HCT116 (cell line): ENCODE measurements around the gene VSTM2L. TPM values are rescaled to one million over a fixed set of nuclear protein-coding genes. Genes with fewer than 3 reads are reported as not detected.

Experiments used
- ATAC-seq: fragments of 200-7000 bp; cut with Tn5 transposase; 2 replicates; pipeline ENCODE4 v1.9.1; 2020; ENCODE audit warnings: mild to moderate bottlenecking, moderate library complexity
- BruUV-seq: library from RNA; stranded (reverse); fragments of 400-500 nt; replicated peaks from 2 replicates; lab custom pipeline; 2021; lab: Mats Ljungman, UMichigan
- CTCF ChIA-PET: fragments of 300-600 bp; sonication (Branson Sonifier 250); formaldehyde crosslinking; loops from one replicate; lab custom pipeline; 2021; ENCODE audit warnings: antibody characterized with exemption; lab: Charles Lee
- POLR2A ChIA-PET: fragments of 300-600, 350-600 bp; sonication (Branson Sonifier 250); formaldehyde crosslinking; loops from one replicate; lab custom pipeline; 2021; ENCODE audit warnings: antibody characterized with exemption; lab: Charles Lee
- RAD21 ChIA-PET, 2 experiments: fragments of 300-600 bp; sonication (Branson Sonifier 250); formaldehyde crosslinking; loops; one replicate each; lab custom pipeline; 2023; ENCODE audit warnings: low total read pairs in 2 of 2; ENCODE audit not compliant: uncharacterized antibody in 2 of 2, unreplicated experiment in 2 of 2, low non-redundant PET in 1 of 2; lab: Charles Lee
- DNase-seq: peaks from one replicate; pipeline ENCODE4 v3.0.0-alpha.2; 2010; ENCODE audit warnings: low read depth, low spot score
- H2AFZ ChIP-seq: fragments of 200-600 bp; shearing (Covaris generic), sonication (generic); 2 replicates; pipeline ENCODE4 v1.6.1; 2017; ENCODE audit warnings: low read depth, mixed run types, mixed read lengths, antibody characterized with exemption, low read length; ENCODE audit not compliant: poor library complexity, severe bottlenecking
- H3K27ac ChIP-seq: 2 replicates; pipeline ENCODE4 v1.5.1; 2012; ENCODE audit warnings: low read depth, low read length
- H3K27me3 ChIP-seq: fragments of 200-600 bp; sonication (generic); 2 replicates; pipeline ENCODE4 v1.6.1; 2016; ENCODE audit warnings: mixed run types, low read length, mixed read lengths; ENCODE audit not compliant: insufficient read depth
- H3K36me3 ChIP-seq, 2 experiments: fragments of 200-500 bp in 1 of 2; fragments of 200-600 bp in 1 of 2; sonication (Bioruptor generic) in 1 of 2; sonication (generic) in 1 of 2; 2 replicates each; pipeline versions ENCODE4 v1.5.1 to v1.6.1; 2014 to 2016; ENCODE audit warnings: low read length in 2 of 2, inconsistent platforms in 1 of 2, mixed read lengths in 1 of 2, mixed run types in 1 of 2; ENCODE audit not compliant: insufficient read depth in 2 of 2, control insufficient read depth in 1 of 2
- H3K4me1 ChIP-seq, 2 experiments: fragments of 200-600 bp in 1 of 2; sonication (generic) in 1 of 2; 2 replicates each; pipeline versions ENCODE4 v1.5.1 to v1.6.1; 2012 to 2017; ENCODE audit warnings: low read length in 2 of 2, inconsistent platforms in 1 of 2, mild to moderate bottlenecking in 1 of 2, mixed read lengths in 1 of 2, mixed run types in 1 of 2, moderate library complexity in 1 of 2; ENCODE audit not compliant: insufficient read depth in 2 of 2, control insufficient read depth in 1 of 2
- H3K4me2 ChIP-seq: fragments of 200-600 bp; sonication (generic); 2 replicates; pipeline ENCODE4 v1.6.1; 2017; ENCODE audit warnings: mixed run types, low read length, mixed read lengths
- H3K4me3 ChIP-seq, 2 experiments: fragments of 200-600 bp in 1 of 2; sonication (generic) in 1 of 2; replicated peaks in 1 of 2; 2 replicates each; pipeline ENCODE4 v1.5.1; 2011 to 2016; ENCODE audit warnings: low read length in 2 of 2, control low read depth in 1 of 2, low read depth in 1 of 2, mild to moderate bottlenecking in 1 of 2, mixed read lengths in 1 of 2, mixed run types in 1 of 2
- H3K79me2 ChIP-seq: fragments of 200-600 bp; sonication (generic); 2 replicates; pipeline ENCODE4 v1.6.1; 2017; ENCODE audit warnings: mild to moderate bottlenecking, mixed run types, low read length, moderate library complexity, mixed read lengths; ENCODE audit not compliant: insufficient read depth
- H3K9ac ChIP-seq: fragments of 200-600 bp; sonication (generic); 2 replicates; pipeline ENCODE4 v1.6.1; 2016; ENCODE audit warnings: low read length, mixed read lengths
- H3K9me2 ChIP-seq: fragments of 200-600 bp; sonication (generic), shearing (Covaris generic); 2 replicates; pipeline ENCODE4 v1.6.1; 2017; ENCODE audit warnings: mixed run types, mild to moderate bottlenecking, moderate library complexity; ENCODE audit not compliant: insufficient read depth
- H3K9me3 ChIP-seq, 2 experiments: fragments of 200-500 bp in 1 of 2; fragments of 200-600 bp in 1 of 2; sonication (Bioruptor generic) in 1 of 2; sonication (generic) in 1 of 2; 2 replicates each; pipeline ENCODE4 v1.6.1; 2014 to 2017; ENCODE audit warnings: low read length in 2 of 2, mixed read lengths in 2 of 2, inconsistent platforms in 1 of 2, low read depth in 1 of 2, mild to moderate bottlenecking in 1 of 2, mixed run types in 1 of 2, moderate library complexity in 1 of 2; ENCODE audit not compliant: control insufficient read depth in 1 of 2, insufficient read depth in 1 of 2
- H4K20me1 ChIP-seq: fragments of 200-600 bp; sonication (generic), shearing (Covaris generic); 2 replicates; pipeline ENCODE4 v1.6.1; 2017; ENCODE audit warnings: mixed run types, mild to moderate bottlenecking, moderate library complexity; ENCODE audit not compliant: insufficient read depth
- ATF3 ChIP-seq: IDR thresholded peaks from 2 replicates; pipeline ENCODE4 v1.6.1; 2012
- CBX3 ChIP-seq: IDR thresholded peaks from 2 replicates; pipeline ENCODE4 v1.6.1; 2012; ENCODE audit warnings: low read depth
- CEBPB ChIP-seq: IDR thresholded peaks from 2 replicates; pipeline ENCODE4 v1.6.1; 2012; ENCODE audit warnings: low read depth
- EGR1 ChIP-seq: IDR thresholded peaks from 2 replicates; pipeline ENCODE4 v1.6.1; 2012; ENCODE audit warnings: low read depth
- ELF1 ChIP-seq: IDR thresholded peaks from 2 replicates; pipeline ENCODE4 v1.6.1; 2012; ENCODE audit warnings: low read depth, borderline replicate concordance
- EZH2 ChIP-seq: fragments of 200-600 bp; sonication (generic); IDR thresholded peaks from 2 replicates; pipeline ENCODE4 v1.6.1; 2017; ENCODE audit warnings: antibody characterized with exemption, mixed run types
- POLR2AphosphoS5 ChIP-seq: IDR thresholded peaks from 2 replicates; pipeline ENCODE4 v1.6.1; 2011; ENCODE audit warnings: mild to moderate bottlenecking, low read depth, low read length, moderate library complexity
- SIN3A ChIP-seq: IDR thresholded peaks from 2 replicates; pipeline ENCODE4 v1.6.1; 2012; ENCODE audit warnings: low read depth
- SP1 ChIP-seq: IDR thresholded peaks from 2 replicates; pipeline ENCODE4 v1.6.1; 2012; ENCODE audit warnings: low read depth
- SRF ChIP-seq: IDR thresholded peaks from 2 replicates; pipeline ENCODE4 v1.6.1; 2012; ENCODE audit warnings: low read depth
- TCF7L2 ChIP-seq: IDR thresholded peaks from 2 replicates; pipeline ENCODE4 v1.7.0; 2011; ENCODE audit warnings: borderline replicate concordance, inconsistent platforms; ENCODE audit not compliant: insufficient read depth, insufficient read length; ENCODE audit errors: extremely low read depth
- YY1 ChIP-seq: IDR thresholded peaks from 2 replicates; pipeline ENCODE4 v1.6.1; 2011; ENCODE audit warnings: low read length, low read depth, moderate library complexity, mild to moderate bottlenecking; ENCODE audit not compliant: insufficient replicate concordance; ENCODE audit errors: extremely low read depth
- ZBTB33 ChIP-seq: IDR thresholded peaks from 2 replicates; pipeline ENCODE4 v1.6.1; 2011; ENCODE audit warnings: mild to moderate bottlenecking, low read length, moderate library complexity; ENCODE audit not compliant: insufficient replicate concordance; ENCODE audit errors: extremely low read depth
- ZNF274 ChIP-seq: fragments of 200-500 bp; sonication (Bioruptor generic); IDR thresholded peaks from 2 replicates; pipeline ENCODE4 v1.6.1; 2014; ENCODE audit warnings: mild to moderate bottlenecking, low read depth, low read length, inconsistent platforms
- intact Hi-C: fragments of 100-400 bp; cut with micrococcal nuclease; formaldehyde crosslinking; loops from 2 replicates; pipeline ENCODE4 v1.10.0; 2022
- total RNA-seq: library from RNA; stranded (reverse); gene quantifications from one replicate; pipeline ENCODE4 v1.2.1, GENCODE V29; 2021; ENCODE audit not compliant: unreplicated experiment
- TF ChIP-seq, protein P1 (sequence below), 3 experiments: fragments of 200-600 bp in 1 of 3; sonication (generic) in 1 of 3; IDR thresholded peaks in 2 of 3; conservative IDR thresholded peaks in 1 of 3; 2 replicates each; pipeline ENCODE4 v1.5.1; 2012 to 2017; ENCODE audit warnings: low read depth in 2 of 3, low read length in 2 of 3, antibody characterized with exemption in 1 of 3, borderline replicate concordance in 1 of 3, control low read depth in 1 of 3, mild to moderate bottlenecking in 1 of 3, mixed read lengths in 1 of 3, mixed run types in 1 of 3, moderate library complexity in 1 of 3; ENCODE audit not compliant: insufficient read depth in 1 of 3

The VSTM2L gene
- total RNA-seq, 1 experiment from 2014 or later = 0.69 TPM

DNA sequence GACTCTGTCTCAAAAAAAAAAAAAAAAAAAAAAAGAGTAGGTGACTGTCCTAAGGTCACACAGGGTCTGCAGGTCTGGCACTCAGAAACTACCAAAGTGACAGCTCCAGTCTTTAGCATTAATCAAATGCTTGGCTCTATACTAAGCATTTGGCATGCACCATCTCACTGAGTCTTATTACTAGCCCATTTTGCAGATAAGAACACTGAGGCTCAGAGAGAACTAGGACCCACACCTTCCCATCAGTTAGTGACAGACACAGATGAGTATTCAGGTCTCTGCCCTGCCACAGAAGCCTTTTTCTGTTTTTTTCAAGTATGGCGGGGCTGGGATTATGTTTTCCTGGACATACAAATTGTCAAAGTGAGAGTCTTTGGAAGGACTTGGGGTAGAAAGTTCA is 23.1 kb upstream of the VSTM2L start (continued):
- TF ChIP-seq, protein P1, sequence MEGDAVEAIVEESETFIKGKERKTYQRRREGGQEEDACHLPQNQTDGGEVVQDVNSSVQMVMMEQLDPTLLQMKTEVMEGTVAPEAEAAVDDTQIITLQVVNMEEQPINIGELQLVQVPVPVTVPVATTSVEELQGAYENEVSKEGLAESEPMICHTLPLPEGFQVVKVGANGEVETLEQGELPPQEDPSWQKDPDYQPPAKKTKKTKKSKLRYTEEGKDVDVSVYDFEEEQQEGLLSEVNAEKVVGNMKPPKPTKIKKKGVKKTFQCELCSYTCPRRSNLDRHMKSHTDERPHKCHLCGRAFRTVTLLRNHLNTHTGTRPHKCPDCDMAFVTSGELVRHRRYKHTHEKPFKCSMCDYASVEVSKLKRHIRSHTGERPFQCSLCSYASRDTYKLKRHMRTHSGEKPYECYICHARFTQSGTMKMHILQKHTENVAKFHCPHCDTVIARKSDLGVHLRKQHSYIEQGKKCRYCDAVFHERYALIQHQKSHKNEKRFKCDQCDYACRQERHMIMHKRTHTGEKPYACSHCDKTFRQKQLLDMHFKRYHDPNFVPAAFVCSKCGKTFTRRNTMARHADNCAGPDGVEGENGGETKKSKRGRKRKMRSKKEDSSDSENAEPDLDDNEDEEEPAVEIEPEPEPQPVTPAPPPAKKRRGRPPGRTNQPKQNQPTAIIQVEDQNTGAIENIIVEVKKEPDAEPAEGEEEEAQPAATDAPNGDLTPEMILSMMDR (IDR thresholded peaks at IDR 0.05 in 2 of 3, conservative IDR thresholded peaks at IDR 0.05 in 1 of 3; ENCODE audit: borderline replicate concordance in 1 of 3, insufficient read depth in 1 of 3, low read depth in 2 of 3, low read length in 2 of 3) = no peak
- no peak for TF ChIP-seq ELF1

- ChIA-PET CTCF (no interaction called here), POLR2A (no interaction called here), RAD21 (no interaction called here)
- no peak overlapping the region for H3K4me3 ChIP-seq
- no peaks in the 10 kb centered on the region for H3K79me2 ChIP-seq
- H3K9me3 ChIP-seq = no peaks in the 10 kb centered on the region
- intact Hi-C loops = no loop called here
- no peaks in the 10 kb centered on the region for H3K27me3 ChIP-seq
- ATAC-seq = no peak
- H3K4me2 ChIP-seq = no peak overlapping the region
- TF ChIP-seq TCF7L2 (no peak), YY1 (no peak), SP1 (no peak), ZNF274 (no peak), ELF1 (no peak), CBX3 (no peak), EZH2 (no peak), ATF3 (no peak), SIN3A (no peak), SRF (no peak), ZBTB33 (no peak), CEBPB (no peak), EGR1 (no peak), POLR2AphosphoS5 (no peak)
- H3K9me2 ChIP-seq = no peaks in the 10 kb centered on the region
- no peaks in the 10 kb centered on the region for H3K36me3 ChIP-seq
- no peak overlapping the region for H2AFZ ChIP-seq
- no peaks in the 10 kb centered on the region for H4K20me1 ChIP-seq
- DNase-seq = no peak
- H3K9ac ChIP-seq = no peak overlapping the region
- no TSS peak for BruUV-seq
- no peaks in the 10 kb centered on the region for H3K4me1 ChIP-seq
- no peak overlapping the region for H3K27ac ChIP-seq
These were observed 22.0 kb upstream of the VSTM2L start for GRCh38 chr20:37880726-37881591.
